ENCODE results near the gene BYSL.

GRCh38 chr6:41965429-41966213 is 44.3 kb downstream of the BYSL start:
- no peak for TF ChIP-seq CTCF (IDR thresholded peaks at IDR 0.05)
- no peak for TF ChIP-seq POLR2A (IDR thresholded peaks at IDR 0.05)

All from adrenal gland (tissue), 5 donors.